Thyroid gland (tissue), 4 donors: Measurements from ENCODE around the gene PLXNA4.

Experiments used
- POLR2A ChIP-seq, 2 donors: fragments of 450-650 bp; IDR thresholded peaks; one replicate each; pipeline ENCODE4 v1.6.1; 2017; ENCODE audit warnings: antibody characterized with exemption in 2 of 2, mild to moderate bottlenecking in 2 of 2, moderate library complexity in 1 of 2
- TF ChIP-seq, protein P1 (sequence below), 6 experiments: fragments of 200-600 bp in 3 of 6; fragments of 450-650 bp in 3 of 6; sonication (generic) in 3 of 6; IDR thresholded peaks; one replicate each; pipeline ENCODE4 v1.5.1; 2016 to 2019; ENCODE audit warnings: antibody characterized with exemption in 6 of 6, mild to moderate bottlenecking in 2 of 6, inconsistent platforms in 1 of 6, moderate library complexity in 1 of 6

DNA sequence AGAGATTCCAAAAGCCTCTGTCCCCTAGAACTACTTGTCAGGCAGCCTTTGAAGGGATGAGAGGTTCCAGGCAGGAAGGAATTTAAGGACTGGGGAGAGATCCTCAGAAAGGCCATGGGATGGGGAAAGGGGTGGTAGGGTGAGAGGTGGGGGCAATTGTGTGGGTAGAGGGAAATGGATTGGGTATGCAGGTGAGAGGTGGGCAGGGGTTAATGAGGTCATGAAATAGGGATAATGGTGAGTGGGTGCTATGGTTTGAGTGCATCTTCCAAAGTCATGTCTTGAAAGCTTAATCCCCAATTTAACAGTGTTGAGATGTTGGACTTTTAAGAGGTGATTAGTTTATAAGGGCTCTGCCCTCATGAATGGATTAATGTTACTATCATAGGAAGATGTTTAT is 383.5 kb downstream of the PLXNA4 start:
- TF ChIP-seq, protein P1, sequence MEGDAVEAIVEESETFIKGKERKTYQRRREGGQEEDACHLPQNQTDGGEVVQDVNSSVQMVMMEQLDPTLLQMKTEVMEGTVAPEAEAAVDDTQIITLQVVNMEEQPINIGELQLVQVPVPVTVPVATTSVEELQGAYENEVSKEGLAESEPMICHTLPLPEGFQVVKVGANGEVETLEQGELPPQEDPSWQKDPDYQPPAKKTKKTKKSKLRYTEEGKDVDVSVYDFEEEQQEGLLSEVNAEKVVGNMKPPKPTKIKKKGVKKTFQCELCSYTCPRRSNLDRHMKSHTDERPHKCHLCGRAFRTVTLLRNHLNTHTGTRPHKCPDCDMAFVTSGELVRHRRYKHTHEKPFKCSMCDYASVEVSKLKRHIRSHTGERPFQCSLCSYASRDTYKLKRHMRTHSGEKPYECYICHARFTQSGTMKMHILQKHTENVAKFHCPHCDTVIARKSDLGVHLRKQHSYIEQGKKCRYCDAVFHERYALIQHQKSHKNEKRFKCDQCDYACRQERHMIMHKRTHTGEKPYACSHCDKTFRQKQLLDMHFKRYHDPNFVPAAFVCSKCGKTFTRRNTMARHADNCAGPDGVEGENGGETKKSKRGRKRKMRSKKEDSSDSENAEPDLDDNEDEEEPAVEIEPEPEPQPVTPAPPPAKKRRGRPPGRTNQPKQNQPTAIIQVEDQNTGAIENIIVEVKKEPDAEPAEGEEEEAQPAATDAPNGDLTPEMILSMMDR (IDR thresholded peaks at IDR 0.05), result no peak
- TF ChIP-seq POLR2A (IDR thresholded peaks at IDR 0.05), result no peak
